ENCODE measurements around the gene DCAF11. TPM values are rescaled to one million over a fixed set of nuclear protein-coding genes. Genes with fewer than 3 reads are reported as not detected.

DCAF11 gene
- total and polyA plus RNA-seq, 2 of the 8 experiments (the other 6 are each of a cell fraction or from before 2014, with no cell fraction given): 60.4 to 63.6 TPM

DNA sequence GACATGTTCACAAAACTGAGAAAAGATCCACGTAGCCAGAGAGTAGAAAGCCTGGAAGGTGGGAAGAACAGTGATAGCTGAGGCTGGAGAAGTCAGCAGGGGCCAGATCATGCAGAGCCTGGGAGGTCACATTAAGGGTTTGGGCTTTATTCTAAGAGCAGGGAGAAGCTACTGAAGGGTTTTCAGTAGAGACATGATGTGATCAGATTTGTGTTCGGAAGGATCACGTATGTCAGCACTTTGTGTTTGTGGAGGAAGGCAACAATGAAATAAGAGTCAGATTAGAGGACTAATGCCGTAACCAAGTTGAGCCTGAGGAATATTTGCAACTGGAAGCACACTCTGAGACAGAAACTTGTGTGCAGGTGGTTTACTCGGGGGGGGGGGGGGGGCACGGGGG is 24.7 kb upstream of the DCAF11 start:
- no peaks in the 10 kb centered on the region for H3K36me3 ChIP-seq (ENCODE audit: control insufficient read depth in 2 of 4, insufficient read depth in 4 of 4, low read length in 3 of 4)
- 84% methylated on average over 6 of the region's 6 CpGs; no CpG with 5 or more reads in 1 of the 2 experiments for WGBS, 2 experiments (ENCODE audit: extremely low coverage in 1 of 2, insufficient coverage in 1 of 2, insufficient read length in 1 of 2, insufficient replicate concordance in 2 of 2, low coverage in 1 of 2, low lambda C conversion rate in 2 of 2, missing lambda C conversion rate in 1 of 2)

More for the DNA sequence above, 24.7 kb upstream of the DCAF11 start:
- Histone ChIP-seq H3K4ac (replicated peaks; ENCODE audit: insufficient read length, low read depth, low read length) (no peak overlapping the region), H3K56ac (replicated peaks; ENCODE audit: insufficient read length, low read depth, low read length) (no peak overlapping the region), H3K27me3 (replicated peaks in 1 of 4; ENCODE audit: control insufficient read depth in 3 of 4, extremely low read depth in 1 of 4, insufficient read depth in 3 of 4, low read length in 3 of 4) (no peaks in the 10 kb centered on the region; a peak in 1 of 7 replicates), H3K23ac (ENCODE audit: insufficient read length) (no peak overlapping the region), H3K4me1 (replicated peaks in 1 of 4; ENCODE audit: control insufficient read depth in 3 of 4, insufficient read depth in 4 of 4, low read length in 3 of 4) (peaks cover 0 to 7% (median 4%) of the 10 kb centered on the region in 4 experiments; a peak in 5 of 7 replicates), H2BK20ac (ENCODE audit: low read length) (0 out of 2 replicates have a peak overlapping the region, but pooled peaks have one; percentile 34), H3K14ac (ENCODE audit: insufficient read length) (no peak overlapping the region), H2AFZ (ENCODE audit: low read length) (no peak overlapping the region), H4K91ac (replicated peaks; ENCODE audit: insufficient read length, low read length) (no peak overlapping the region), H3K23me2 (ENCODE audit: low read depth, low read length) (peaks cover 4% of the 10 kb centered on the region; the same call in 1 of the 2 replicates), H3K18ac (ENCODE audit: extremely low read depth, low read length) (no peak overlapping the region; the same call in 1 of the 2 replicates), H2BK120ac (replicated peaks; ENCODE audit: low read depth, low read length) (no peak overlapping the region), H3K4me3 (ENCODE audit: extremely low read depth in 1 of 4, insufficient read depth in 2 of 4, low read depth in 3 of 4, low read length in 4 of 4) (no peak overlapping the region), H2AK5ac (ENCODE audit: low read depth, low read length) (peak overlapping the region; percentile 96; the same call in 1 of the 2 replicates), H4K20me1 (replicated peaks in 1 of 2; ENCODE audit: control insufficient read depth in 1 of 2, insufficient read depth in 2 of 2, low read length in 2 of 2) (no peaks in the 10 kb centered on the region), H3K9ac (replicated peaks in 1 of 4; ENCODE audit: extremely low read depth in 1 of 4, low read depth in 3 of 4, low read length in 3 of 4) (no peak overlapping the region), H3K27ac (ENCODE audit: low read depth, low read length) (no peak overlapping the region), H3K79me2 (ENCODE audit: control insufficient read depth in 1 of 2, insufficient read depth in 2 of 2, low read length in 2 of 2) (peaks cover 0 to 5% of the 10 kb centered on the region in 2 experiments; a peak in 2 of 4 replicates), H2BK12ac (ENCODE audit: low read depth, low read length) (no peak overlapping the region), H4K8ac (ENCODE audit: extremely low read depth, insufficient read depth, low read length) (no peak overlapping the region), H3K9me3 (ENCODE audit: insufficient read depth in 2 of 2, low read depth in 1 of 2, low read length in 1 of 2) (no peaks in the 10 kb centered on the region), H2BK5ac (ENCODE audit: low read depth, low read length) (no peak overlapping the region), H2BK15ac (ENCODE audit: low read length) (0 out of 2 replicates have a peak overlapping the region, but pooled peaks have one; percentile 72), H3K4me2 (ENCODE audit: insufficient read depth in 1 of 2, low read depth in 2 of 2, low read length in 2 of 2) (no peak overlapping the region), H3K79me1 (ENCODE audit: low read depth, low read length) (no peaks in the 10 kb centered on the region), H4K5ac (ENCODE audit: insufficient read length, low read depth, low read length) (no peak overlapping the region)
- DNase-seq (ENCODE audit: low read depth in 1 of 2, low spot score in 2 of 2) (no peak), FAIRE-seq (no peak)
- TF ChIP-seq BACH1 (IDR thresholded peaks at IDR 0.05; ENCODE audit: low read length) (no peak), CBX8 (IDR thresholded peaks at IDR 0.05; ENCODE audit: borderline replicate concordance, low read depth, low read length) (no peak), SP1 (IDR thresholded peaks at IDR 0.05; ENCODE audit: low read depth, low read length) (no peak), SAP30 (IDR thresholded peaks at IDR 0.05; ENCODE audit: insufficient read depth, insufficient replicate concordance, low read length) (no peak), TCF12 (IDR thresholded peaks at IDR 0.05; ENCODE audit: low read depth, low read length) (no peak), NRF1 (IDR thresholded peaks at IDR 0.05; ENCODE audit: low read depth, low read length) (no peak)
- TF ChIP-seq, protein P1, sequence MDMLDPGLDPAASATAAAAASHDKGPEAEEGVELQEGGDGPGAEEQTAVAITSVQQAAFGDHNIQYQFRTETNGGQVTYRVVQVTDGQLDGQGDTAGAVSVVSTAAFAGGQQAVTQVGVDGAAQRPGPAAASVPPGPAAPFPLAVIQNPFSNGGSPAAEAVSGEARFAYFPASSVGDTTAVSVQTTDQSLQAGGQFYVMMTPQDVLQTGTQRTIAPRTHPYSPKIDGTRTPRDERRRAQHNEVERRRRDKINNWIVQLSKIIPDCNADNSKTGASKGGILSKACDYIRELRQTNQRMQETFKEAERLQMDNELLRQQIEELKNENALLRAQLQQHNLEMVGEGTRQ (IDR thresholded peaks at IDR 0.05; ENCODE audit: low read length): no peak
- ChIA-PET CTCF (ENCODE audit: partially characterized antibody) (interaction anchor here (0.8 to 12.8 kb wide), 13 partner anchors 16 to 106 kb away, joined by 3 to 316 read pairs (median 5); partner anchors contain the start of genes CARMIL3, CPNE6, DCAF11 and DHRS4L2), POLR2A (ENCODE audit: partially characterized antibody) (interaction anchor here (1.0 to 23.9 kb wide), 6 partner anchors 16 to 75 kb away, joined by 3 to 626 read pairs (median 111); partner anchors contain the start of genes CARMIL3, CPNE6, DCAF11 and NRL)

All from H1 (cell line).